ENCODE measurements around the gene EGFL7.
A peak's percentile ranks its signal among the peaks of the same experiment; 100 is the strongest.

Gene EGFL7

DNA sequence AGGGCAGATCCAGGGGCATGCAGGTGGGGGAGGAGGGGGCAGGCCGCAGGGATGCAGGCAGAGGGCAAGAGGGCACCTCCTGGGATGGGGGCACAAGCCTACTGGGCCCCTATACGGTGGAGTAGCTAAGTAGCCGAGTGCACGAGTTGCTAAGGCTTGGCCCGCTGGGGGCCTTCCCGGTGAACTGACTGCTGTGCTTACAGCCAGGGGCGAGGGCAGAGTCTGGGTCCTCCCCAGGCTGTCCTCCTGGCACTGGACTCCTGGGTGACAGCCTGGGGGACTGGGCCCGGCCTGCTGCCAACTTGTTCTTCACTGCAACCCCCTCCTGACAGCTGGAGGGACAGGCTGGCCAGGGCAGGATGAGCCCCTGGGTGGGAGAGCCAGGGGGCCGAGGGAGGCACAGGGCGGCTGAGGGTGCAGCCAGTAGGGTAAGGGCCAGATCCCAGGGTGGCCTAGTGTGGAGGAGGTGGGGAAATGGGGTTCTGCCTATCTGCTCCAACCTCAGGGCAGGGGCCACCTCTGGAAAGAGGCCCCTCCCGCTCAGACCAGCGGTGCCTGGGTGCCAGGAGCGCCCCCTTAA, 1.7 kb upstream of the EGFL7 start:
- DNase-seq (ENCODE audit: low spot score), result no peak

DNA sequence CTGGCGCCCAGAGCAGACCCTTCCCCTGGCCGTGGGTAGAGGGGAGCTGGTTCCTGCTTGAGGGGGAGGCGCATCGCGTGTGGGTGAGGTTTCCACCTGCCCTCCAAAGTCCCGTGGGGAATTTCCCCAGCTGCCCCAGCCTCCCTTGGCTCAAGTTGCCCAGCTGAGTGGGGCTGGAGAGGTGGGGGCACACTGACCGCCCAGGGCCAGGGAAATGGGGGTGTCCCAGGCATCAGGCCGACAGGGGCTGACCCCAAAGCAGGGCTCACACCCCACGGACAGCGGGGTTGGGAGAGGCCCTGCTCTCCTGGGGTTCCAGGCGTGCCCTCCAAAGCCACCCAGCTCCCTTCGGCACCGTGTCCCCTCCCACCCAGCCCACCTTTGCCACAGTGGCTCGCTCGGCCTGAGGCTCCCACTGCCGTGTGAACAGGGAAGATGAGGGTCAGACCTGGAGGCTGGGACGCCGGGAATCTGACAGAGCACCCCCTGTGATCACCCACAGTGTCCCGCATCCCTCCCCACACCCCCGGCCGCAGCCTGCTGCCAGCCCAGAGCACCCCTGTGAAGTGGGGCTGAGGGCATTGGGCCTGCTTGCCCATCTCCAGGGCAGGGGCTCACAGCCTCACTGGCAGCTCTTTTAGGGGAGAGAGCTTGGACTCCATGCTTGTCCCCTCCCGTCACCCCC, 933 bp upstream of the EGFL7 start:
- no peak for DNase-seq (ENCODE audit: low spot score)

DNA sequence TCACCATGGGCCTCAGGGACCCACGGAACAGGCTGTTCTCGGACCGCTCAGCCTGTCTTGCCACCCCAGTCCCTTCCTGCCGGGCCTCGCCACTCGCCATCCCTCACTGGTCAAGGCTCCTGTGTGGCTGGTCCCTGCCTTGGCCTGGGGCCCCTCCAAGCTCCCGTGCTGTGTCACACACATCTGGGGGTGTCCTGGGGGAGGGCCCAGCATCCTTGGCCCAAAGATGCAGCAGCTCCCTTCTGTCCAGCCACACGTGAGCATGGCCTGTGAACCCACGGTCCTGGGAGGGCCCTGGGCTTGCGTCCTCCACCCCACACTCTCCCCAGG, 425 bp upstream of the EGFL7 start:
- no peak for DNase-seq (ENCODE audit: low spot score)

DNA sequence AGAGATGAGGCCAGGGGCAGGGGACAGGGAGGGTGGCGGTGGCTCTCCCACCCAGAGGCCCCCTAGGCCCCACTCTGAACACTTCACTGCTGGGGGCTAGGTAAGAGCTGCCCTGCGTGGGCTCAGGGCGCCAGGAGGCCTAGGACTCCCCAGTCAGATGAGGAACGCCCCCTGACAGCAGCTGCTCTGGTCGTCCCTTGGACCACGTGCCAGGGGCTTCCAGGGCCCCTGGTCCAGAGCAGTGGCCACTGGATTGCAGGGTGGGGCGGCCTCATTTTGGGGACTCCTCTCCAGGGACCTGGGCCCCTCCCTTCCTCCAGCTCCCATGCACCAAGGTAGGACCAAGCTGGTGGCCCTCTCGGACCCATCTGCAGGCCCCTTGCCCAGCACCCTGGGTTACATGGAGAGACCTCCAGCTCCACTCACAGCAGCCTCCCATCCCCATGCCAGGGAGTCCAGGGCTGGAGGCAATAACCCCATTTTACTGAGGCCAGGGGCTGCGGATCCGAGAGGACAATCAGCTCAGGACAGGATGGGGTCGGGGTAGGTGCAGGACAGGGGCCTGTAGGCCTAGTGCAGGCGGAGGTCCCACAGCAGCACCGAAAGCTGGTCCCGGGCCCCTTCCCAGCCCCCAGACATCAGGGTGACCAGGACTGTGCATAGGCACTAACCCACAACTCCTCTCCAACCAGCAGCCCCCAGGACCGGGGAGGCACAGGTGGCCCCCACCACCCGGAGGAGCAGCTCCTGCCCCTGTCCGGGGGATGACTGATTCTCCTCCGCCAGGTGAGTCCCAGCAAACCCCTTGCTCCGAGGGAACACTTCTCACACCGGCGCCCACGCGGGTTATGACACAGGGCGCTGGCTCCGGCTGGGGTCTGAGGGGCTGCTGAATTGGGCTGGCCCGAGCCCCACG, 1.5 kb downstream of the EGFL7 start:
- no peak for DNase-seq (ENCODE audit: low spot score)

DNA sequence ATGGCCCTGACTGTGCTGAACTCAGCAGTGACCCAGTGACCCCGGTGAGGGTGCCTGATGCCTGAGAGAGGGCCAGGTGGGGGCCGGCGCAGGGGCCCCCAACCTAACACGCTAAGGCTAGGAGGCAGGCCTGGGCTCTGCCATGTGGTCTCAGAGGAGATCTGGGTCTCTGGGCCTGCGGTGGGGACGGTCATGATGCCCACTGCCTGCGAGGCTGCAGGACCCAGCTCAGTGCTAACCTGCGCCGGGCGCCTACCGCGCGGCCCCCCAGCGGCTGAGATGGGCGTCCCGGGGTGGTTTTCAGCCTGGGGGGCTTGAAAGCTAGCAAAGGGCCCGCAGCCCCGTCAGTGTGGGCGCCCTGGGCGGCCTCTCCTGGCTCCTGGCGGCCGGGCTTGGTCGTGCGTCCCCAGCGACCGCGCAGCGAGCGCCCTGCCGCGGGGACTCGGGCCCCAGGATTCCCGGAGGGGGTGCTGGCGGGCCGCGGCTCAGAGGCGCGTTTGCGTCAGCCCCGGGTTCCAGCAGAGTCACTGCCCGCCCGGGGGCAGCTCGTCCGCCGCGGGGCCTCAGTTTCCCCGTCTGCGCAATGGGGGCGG, 2.5 kb downstream of the EGFL7 start:
- DNase-seq (ENCODE audit: low spot score), result no peak

DNA sequence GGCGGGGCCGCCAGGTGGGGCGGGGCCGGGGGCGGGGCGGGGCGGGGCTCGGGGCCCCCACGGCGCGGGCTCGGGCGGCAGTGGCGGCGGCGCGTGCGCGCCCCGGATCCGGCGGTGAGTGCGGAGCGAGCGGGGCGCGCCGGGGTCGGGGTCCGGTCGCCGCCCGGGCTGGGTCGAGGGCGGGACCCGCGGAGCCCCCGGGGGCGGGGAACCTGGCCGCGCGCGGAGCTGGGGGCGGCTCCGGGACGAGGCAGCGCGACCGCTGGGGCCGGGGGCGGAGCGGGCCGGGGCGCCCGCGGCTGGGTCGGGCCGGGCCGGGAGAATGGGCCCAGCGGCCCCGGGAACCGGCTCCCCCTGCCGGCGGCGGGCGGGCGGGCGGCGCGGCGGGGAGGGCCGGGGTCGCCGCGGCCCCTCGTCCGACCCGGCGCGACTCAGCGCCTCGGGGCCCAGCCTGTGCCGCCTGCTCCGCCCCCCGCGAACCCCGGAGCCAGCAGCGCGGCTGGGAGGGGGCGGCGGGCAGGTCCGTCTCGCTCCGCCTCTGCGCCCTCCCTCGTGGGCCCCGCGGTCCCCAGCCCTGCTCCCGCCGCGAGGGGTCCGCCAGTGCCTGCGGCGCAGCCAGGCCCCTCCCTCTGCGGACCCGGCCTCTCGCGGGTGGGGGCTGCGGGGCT, 3.1 kb downstream of the EGFL7 start:
- peak; percentile 38 for DNase-seq (ENCODE audit: low spot score)

DNA sequence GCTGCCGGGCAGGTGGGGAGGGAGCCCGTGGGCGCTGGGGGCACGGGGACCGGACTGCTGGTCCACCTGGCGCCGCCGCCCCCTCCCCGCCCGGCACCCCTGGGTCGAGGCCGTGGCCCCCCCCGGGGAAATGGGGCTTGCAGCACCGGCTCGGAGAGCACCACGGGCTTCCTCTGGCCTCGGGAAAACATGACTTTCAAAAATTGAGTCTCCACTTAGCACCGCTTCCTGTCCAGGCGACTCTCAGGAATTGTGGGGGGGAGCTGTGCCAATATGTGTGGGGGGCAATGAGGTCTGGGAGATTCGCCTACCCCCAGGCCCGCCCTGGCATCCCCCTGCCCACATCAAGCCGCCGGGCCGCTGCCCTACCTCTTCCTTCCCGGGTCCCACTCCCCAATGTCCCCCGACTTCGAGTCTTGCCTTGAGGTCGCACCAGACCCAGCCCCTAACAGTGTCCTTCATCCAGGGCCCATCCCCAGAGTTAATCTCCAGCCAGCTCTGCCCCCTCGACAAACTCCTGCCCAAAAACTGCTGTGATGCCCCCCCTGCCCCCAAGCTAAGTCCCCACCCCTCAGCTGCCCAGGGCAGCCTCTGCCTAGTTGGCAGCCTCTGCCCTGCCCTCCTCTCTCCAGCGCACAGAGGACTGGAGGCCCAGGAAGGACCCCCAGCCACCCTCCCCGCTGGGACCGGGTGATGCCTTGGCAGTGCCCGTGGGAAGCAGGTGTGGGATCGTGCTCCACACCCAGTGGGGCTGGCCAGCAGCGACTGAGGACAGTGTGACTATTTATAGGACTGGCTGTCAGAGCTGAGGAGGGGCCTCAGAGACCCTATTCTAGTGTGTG, 3.9 kb downstream of the EGFL7 start:
- DNase-seq (ENCODE audit: low spot score), result no peak

DNA sequence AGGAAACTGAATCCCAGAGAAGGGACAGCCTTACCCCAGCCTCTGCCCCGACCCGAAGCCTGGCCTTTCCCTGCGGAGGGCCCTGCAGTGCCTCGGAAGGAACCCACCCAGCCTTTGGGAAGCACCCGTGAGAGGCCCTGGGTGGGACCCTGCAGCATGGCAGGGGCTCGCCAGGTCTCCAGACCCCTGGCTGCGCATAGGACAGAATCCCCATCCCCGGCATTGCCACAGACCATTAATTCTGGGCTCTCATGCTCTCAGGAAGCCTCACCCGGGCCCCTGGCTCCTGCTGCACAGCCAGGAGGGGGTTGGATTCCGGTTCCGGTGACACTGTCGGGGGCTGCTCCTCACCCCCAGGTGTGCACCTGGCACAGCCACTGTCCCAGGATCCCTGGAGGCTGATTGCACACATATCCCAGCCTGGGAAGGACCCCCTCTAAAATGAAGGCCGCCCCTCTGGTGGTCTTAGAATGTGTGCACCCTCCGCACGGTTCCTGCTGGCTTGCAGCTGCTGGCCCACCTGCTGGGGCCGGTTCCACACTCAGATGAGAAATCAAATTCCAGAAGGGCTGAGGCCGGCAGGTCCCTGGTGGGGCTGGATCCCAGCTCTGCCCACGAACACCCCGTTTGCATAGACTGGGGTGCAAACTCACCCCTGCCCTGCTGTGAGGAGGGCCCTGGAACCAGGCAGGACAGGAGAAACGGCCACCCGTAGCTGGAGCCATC, 4.7 kb downstream of the EGFL7 start:
- DNase-seq (ENCODE audit: low spot score), result no peak

DNA sequence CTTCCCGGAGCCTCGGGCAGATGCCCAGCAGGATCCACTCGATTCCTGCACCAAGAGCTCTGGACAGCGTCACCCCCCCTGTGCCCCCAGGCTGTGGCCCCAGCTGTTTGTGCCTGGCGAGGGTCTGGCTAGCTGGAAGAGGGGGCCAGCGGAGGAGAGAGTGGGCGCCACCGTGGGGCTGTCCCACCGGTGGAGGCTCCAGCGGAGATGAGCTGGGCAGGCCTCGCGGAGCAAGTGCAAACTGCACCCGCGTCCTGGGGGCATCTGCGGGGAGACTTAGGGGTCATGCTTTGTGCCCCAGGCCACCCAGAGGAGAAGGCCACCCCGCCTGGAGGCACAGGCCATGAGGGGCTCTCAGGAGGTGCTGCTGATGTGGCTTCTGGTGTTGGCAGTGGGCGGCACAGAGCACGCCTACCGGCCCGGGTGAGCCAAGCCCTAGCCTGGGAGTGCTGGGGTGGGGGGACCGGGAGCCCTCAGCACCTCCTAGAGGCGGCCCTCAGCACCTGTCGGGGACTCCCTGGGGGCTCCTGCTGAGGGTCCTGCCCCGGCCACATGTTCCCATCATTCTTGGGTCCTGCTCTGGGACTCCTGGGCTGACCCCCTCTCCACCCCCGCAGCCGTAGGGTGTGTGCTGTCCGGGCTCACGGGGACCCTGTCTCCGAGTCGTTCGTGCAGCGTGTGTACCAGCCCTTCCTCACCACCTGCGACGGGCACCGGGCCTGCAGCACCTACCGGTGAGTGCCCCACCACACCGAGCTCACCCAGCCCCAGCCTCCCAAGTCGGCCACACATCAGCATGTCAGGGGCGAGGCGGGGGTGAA, 5.4 kb downstream of the EGFL7 start:
- no peak for DNase-seq (ENCODE audit: low spot score)

DNA sequence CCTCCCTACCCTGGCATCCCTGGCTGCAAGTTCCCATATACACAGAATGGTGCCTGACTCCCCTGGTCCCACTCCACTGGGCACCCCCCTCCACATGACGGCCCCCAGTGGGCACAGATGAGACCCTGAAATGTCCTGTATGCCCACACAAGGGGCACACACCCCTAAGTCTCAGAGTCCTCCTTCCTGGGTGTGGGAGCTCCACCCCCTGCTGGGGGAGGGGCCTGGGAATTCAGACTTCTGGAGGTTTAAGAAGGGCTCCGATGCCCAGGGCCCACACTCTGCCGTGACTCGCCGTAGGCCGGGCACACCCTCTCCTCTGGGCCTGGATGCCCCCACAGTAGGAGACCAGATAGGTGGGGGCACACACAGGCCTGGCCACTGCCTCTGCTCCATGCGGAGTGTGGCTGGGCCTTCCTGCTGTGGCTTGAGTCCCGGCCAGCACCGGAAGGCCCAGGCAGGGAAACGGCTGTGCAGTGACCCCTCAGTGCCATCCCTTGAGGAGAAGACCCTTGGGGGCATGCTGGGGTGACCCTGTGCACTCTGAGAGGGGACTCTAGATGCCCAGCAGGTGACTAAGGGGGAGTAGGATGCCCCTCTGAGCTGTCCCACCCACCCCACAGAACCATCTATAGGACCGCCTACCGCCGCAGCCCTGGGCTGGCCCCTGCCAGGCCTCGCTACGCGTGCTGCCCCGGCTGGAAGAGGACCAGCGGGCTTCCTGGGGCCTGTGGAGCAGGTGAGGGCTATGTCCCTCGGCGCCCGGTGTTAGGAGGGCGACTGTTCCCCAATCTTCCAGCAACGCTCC, 6.5 kb downstream of the EGFL7 start:
- DNase-seq (ENCODE audit: low spot score), result no peak

DNA sequence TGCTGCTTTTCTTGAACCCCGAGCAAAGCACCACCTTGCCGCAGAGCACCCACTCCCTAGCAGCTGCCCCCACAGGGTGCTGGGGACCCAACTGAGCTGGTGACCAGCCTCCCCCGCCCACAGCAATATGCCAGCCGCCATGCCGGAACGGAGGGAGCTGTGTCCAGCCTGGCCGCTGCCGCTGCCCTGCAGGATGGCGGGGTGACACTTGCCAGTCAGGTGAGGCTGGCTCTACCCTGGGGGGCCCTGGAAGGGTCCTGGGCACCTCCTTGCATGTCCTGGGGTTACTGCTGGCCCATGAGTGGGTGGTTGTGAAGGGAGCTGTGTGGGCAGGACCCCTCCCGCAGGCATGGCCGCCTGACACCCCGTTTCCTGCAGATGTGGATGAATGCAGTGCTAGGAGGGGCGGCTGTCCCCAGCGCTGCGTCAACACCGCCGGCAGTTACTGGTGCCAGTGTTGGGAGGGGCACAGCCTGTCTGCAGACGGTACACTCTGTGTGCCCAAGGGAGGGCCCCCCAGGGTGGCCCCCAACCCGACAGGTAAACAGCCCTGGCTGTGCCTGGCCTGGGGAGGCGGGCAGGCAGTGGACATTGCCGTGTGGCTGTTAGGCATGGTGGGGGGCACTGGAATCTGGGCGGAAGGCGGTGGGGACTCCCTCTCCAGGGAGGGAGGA, 7.2 kb downstream of the EGFL7 start:
- DNase-seq (ENCODE audit: low spot score), result no peak

DNA sequence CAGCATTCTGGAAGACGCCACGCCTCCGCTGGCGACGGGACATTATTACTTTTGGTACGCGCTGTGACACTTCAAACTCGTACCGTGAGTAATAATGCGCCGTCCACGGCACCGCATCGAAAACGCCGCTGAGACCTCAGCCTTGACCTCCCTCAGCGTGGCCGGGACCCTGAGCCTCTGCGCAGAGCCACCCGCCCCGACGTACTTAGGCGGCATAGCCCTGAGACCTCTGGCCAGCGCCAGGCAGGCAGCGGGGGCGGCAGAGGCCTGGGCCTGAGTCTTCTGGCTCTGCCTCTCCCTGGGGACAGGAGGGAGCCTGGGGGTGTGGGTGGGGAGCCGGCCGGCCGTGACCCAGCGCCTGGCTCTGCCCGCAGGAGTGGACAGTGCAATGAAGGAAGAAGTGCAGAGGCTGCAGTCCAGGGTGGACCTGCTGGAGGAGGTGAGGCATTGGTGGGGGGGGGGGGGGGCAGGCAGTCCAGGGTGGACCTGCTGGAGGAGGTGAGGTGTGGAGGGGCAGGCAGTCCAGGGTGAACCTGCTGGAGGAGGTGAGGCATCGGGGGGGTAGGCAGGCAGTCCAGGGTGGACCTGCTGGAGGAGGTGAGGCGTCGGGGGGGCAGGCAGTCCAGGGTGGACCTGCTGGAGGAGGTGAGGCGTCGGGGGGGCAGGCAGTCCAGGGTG, 8.0 kb downstream of the EGFL7 start:
- DNase-seq (ENCODE audit: low spot score), result no peak

DNA sequence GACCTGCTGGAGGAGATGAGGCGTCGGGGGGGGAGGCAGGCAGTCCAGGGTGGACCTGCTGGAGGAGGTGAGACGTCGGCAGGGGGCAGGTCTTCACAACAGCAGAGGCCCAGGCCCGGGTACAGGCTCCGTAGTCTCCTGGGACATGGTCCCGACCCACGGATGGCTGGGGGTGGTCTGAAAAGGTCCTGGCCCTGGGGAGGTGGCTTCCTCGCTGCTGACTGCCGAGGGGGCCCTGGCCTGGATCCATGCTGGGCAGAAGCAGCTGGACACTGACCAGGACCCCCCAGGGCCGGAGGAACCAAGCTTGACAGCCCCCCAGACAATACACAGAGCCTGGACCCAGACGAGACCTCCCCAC, 8.5 kb downstream of the EGFL7 start:
- DNase-seq (ENCODE audit: low spot score), result no peak

DNA sequence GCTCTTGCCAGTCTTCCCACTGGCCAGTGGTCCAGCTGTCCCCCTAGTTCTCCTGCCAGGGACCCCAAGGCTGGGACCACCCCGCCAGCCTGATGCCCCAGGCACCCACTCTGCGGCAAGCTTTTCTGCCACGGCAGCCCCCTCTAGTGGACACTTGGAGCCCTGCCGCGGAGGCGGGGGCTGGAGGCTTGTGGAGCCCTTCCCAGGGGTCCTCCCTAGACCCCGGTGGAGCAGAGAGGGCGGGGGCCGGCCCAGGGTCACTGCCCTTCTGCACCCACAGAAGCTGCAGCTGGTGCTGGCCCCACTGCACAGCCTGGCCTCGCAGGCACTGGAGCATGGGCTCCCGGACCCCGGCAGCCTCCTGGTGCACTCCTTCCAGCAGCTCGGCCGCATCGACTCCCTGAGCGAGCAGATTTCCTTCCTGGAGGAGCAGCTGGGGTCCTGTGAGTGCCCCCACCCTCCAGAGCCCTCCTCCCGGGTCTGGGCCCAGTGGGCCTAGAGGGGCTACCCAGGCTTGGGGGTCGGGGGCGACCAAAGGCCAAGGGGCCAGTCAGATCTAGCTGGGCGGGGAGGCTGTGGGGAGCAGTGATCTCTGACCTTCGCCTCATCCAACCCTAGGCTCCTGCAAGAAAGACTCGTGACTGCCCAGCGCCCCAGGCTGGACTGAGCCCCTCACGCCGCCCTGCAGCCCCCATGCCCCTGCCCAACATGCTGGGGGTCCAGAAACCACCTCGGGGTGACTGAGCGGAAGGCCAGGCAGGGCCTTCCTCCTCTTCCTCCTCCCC, 9.1 kb downstream of the EGFL7 start:
- DNase-seq (ENCODE audit: low spot score), result no peak

DNA sequence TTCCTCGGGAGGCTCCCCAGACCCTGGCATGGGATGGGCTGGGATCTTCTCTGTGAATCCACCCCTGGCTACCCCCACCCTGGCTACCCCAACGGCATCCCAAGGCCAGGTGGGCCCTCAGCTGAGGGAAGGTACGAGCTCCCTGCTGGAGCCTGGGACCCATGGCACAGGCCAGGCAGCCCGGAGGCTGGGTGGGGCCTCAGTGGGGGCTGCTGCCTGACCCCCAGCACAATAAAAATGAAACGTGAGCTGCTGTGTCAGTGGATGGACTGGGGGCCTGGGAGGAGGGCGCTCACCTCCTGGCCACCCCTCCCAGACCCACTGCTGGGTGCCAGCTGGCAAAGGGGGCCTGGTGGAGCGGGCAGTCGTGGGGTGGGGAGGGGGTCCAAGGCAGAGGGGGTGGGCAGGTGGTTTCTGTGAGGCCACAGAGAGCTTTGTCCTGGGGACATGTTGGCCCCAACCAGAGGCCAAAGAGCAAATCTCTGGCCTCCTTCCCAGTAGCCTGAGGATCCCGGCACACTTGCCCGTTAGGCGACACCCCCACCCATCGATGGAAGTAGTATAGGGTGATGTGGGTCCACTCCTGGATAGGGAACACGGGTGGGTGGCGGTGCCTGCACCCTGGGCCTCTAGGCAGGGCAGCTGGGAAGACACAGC, 9.8 kb downstream of the EGFL7 start:
- DNase-seq (ENCODE audit: low spot score), result no peak
